ENCODE measurements around the gene AIDA. TPM values are rescaled to one million over a fixed set of nuclear protein-coding genes. Genes with fewer than 3 reads are reported as not detected.
A peak's percentile ranks its signal among the peaks of the same experiment; 100 is the strongest.
"Not testable (repeated sequence)": the region's sequence is repeated elsewhere in the genome, so short reads cannot be mapped to it uniquely, and the experiment has no call there.

AIDA gene
- total RNA-seq, 1 donor from 2014 or later: 33.8 TPM

DNA sequence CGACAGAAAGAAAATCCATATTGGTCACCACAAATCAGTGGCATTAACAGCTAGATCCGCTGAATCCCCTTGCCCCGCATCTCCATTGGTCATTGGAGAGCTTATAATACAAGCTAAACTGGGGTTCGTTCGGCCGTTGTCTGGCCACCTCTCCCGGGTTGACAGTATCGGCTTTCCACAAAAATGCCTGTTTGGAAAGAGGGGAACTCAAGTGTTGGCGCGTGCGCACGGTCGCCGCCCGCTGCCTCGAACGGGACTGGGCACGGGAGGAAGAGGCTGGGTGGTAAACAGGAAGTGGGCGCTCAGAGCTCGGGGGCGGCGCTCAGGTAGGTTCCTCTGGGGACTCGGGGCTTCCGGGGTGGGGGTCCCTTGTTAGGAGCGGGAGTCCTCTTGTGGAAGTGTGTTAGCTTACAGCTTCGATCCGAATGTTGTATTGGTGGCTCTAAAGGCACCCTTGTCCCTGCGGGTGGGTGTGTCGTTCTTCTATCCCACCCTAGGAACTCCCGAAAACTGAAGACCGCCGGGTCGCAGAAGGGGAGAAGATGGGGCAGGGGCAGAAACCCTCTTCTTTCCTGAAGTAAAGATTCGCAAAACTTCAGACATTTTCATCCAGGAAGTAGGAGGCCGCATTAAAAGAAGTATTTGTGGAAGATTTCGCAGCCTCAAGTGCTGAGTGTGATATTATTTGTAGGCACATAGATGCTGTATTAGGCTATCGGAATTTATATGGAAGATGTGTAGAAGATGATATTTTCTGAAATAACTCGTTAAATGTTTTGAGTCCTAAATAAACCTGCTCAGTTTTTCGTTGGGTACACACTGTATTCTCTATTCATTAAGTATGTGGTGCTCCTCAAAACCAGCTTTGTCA, 1.0 kb upstream of the AIDA start:
- peak; percentile 93 to 97 for DNase-seq (ENCODE audit: low read depth in 2 of 2)

DNA sequence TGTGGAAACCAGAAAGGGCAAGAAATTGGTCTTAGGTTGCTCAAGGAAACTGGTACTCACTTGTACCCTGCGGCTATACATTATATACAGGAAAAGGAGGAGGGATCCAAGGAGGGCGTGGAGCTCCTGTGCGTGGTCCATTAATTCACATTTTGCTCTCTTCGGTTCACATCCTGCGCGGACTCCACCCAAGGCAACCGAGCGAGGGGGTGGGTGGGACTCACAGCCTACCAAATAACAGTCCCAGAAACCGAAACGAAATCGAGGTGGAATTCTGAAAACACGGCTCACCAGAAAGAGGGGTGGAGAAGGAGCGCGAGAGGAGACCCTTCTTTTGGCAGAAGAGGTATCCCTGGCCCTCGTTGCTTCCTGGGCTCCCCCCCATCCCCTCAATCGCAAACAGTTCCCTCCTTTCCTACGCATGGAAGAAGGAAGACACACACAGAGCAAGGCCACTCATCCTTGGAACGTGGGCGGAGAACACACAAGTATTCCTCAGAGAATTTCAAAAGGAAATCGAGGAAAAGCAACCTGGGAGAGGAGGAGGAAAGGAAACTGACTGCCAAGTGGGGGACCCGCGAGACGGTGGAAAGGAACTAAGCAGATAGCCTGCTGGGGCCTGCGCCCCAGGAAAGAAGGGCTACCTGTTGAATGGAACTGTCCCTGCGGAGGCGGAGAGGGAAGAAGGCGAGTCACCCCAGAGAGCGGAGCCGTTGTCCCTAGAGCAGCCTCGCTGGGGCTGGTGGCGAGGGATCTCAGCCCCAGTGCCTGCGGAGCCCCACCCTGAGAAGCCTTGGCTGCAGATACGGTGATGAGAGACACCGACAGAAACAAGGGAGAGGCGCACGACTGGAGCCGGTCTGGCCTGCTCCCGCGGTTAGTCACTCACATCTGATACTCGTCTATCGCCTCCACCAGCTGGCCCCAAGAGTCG, 705 bp downstream of the AIDA start:
- peak; percentile 16 to 68 for DNase-seq (ENCODE audit: low read depth in 2 of 2)

DNA sequence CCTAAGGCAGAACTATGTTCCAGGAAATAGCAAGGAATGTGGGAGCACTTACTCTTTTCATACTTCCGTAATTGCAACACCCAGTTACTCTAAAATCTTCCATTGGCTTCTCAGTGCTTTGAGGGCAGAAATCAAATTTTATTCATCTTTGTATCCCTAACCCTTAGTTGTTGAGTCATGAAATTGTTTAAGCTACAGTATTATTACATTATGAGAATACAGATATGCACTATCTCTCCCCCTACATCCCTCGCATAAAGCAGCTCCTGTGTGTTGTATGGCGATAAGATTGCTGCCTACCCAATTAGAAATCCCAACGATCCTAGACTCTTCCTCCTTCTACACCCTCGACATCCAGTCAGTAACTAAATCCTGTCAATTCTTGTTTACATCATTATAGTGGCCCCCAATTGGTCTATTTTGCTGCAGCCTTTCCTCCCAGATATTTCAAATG, 2.6 kb downstream of the AIDA start:
- DNase-seq (ENCODE audit: low read depth in 2 of 2): no peak

DNA sequence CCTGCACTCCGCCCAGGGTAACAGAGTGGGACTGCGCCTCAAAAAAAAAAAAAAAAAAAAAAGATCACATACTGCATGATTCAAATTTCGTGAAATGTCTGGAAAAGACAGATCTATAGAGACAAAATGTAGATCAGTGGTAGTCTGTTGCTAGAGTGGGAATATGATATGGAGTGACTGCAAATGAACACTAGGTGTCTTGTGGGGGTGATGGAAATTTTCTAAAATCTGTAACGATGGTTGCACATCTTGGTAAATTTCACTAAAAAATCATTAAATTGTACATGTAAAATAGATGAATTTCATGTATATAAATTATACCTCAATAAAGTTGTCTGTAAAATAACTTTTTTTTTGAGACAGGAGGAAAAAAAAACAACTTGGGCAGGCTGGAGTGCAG, 5.5 kb downstream of the AIDA start:
- DNase-seq (ENCODE audit: low read depth in 2 of 2): no peak

DNA sequence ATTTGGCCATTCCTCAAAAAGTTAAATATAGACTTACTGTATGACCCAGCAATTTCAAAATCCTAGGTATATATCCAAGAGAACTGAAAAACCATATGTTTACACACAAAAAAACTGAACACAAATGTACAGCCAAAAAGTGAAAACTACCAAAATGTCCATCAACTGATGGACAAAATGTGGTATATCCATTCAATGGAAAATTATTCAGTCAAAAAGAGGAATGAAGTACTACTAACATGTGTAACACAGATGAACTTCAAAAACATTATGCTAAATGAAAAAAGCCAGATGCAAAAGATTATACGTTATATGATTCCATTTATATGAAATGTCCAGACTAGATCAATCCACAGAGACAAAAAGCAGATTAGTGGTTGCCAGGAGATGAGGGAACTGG, 8.0 kb downstream of the AIDA start:
- DNase-seq (ENCODE audit: low read depth in 2 of 2): no peak

DNA sequence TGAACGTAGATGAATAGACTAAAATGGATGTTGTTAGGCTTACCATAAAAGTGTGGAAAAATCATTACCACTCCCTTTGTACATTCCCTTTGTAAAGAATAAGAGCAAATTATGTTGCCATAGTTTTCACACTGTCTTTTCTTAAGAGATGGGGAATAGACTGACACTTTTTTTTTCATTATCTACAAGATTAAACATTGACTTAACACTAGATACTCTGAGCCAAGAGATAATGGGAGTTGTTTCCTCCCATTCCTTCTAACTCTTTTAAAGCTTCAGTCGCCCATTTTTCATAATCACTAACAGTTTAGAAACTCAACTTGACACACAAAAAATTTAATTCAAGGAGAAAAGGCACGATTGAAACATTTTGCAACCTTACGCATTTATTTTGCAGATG, 10.1 kb downstream of the AIDA start:
- DNase-seq (ENCODE audit: low read depth in 2 of 2): no peak

DNA sequence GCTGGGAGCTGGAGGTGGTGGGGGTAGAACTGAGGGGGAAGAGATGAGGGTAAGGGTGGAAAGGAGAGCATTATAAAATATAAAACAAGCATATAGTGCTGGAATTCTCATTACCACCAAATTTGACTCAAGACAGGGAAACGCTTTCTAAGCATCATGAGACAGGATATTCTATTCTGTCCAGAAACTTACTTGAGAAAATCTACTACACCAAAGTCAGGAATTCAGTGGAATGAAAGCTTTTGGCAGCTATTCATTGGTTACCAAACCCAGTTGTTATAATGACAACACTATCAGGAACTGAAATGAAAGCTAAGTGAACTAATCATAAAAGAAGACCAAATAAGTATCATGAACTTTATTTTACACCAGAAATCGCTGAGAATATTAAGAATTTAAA, 14.5 kb downstream of the AIDA start:
- no peak for DNase-seq (ENCODE audit: low read depth in 2 of 2)

DNA sequence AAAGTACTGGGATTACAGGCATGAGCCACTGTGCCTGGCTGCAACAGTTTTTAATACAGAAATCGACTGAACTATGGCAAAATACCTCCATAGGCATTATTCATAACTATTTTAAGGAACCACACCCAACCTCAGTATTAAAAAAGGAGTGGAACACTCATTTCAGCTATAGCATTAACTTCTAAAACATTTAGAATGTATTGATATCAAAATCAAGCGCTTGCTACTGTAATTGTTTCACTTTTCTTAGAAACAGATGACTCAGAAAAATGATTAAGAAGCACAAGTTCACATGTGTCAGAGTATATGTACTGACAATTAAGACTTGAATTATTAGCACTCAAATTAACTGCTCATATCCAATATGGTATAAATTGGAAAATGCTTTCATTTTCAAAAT, 15.1 kb downstream of the AIDA start:
- DNase-seq (ENCODE audit: low read depth in 2 of 2): no peak

DNA sequence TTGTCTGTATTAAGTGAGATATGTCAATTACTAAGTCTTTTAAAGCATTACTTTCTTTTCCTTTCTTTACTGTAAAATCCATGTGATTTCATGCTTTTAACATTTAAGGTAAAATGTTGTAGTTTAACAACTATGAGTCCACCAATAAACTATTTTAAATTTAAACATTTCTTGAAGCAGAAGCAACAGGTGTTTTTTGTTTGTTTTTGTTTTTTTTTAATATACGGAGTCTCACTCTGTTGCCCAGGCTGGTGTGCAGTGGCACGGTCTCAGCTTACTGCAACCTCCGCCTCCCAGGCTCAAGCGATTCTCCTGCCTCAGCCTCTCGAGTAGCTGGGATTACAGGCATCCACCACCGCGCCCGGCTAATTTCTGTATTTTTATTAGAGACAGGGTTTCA, 15.6 kb downstream of the AIDA start:
- DNase-seq (ENCODE audit: low read depth in 2 of 2): no peak

DNA sequence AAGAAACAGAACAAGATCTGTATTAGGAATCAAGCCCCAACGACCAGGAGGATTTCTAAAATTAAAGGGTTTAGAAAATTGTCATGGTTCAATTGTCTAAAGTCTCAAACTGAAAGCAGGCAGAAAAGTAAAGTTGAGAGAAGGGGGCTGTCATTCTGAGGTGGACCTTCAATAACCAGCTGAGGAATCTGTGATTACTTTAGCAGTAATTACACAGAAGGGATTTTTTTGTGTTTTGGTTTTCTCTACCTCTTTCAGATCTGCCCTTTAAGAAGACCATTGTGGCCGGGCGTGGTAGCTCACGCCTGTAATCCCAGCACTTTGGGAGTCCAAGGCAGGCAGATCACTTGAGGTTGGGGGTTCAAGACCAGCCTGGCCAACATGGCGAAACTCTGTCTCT, 17.4 kb downstream of the AIDA start:
- no peak for DNase-seq (ENCODE audit: low read depth in 2 of 2)

DNA sequence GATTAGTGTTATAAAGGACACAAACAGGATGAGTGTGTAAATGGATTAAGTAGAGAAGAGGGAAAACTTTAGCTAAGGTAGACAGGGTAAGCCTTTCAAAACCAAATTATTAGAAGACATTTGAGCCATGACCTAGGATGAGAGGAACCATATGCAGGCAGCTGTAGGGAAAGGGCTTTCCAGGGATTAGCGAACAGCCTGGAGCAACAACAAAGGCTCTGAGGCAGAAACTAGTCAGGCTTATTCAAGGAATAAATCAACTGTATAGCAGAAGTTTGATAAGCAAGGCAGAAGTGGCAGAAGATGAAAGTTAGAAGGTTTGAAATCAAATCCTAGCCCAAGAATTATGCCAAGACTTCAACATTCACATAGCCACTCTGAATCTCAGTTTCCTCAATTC, 21.3 kb downstream of the AIDA start:
- DNase-seq (ENCODE audit: low read depth in 2 of 2): no peak

DNA sequence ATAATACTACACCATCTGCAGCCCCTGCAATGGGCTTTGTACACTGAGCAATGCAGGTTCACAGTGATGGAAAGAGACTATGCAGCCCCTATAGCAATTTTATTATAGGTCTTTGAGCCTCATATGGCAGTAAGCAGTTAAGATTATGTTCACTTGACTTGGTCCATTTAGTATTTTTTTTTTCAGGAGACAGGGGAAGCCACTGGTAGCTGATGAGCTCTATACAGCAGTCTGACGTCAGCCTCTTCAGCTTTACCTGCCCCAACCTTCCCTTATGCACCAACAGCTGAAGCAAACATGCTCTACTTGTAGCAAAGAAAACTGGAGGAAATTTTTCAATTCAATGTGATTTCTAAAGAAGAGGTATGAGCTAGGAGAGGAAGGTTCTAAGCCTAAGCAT, 32.2 kb downstream of the AIDA start:
- DNase-seq (ENCODE audit: low read depth in 2 of 2): no peak

DNA sequence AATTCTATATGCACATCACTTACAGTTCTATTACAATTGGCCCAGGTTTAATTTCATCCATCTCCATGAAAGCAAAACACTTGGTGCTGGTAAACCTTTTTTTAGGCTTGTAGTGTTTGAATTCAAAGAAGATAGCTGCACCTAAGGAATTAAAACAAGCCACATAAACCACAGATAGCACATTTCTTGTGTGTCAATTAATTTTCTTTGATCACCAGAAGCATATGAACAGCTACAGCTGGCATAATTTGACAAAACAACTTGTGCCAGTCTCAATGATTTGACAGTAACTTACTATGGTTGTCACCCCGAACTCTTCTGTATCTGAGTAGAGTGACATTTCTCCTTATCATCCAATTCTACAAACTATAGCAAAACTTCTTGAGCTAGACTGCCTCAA, 42.2 kb downstream of the AIDA start:
- DNase-seq (ENCODE audit: low read depth in 2 of 2): no peak

DNA sequence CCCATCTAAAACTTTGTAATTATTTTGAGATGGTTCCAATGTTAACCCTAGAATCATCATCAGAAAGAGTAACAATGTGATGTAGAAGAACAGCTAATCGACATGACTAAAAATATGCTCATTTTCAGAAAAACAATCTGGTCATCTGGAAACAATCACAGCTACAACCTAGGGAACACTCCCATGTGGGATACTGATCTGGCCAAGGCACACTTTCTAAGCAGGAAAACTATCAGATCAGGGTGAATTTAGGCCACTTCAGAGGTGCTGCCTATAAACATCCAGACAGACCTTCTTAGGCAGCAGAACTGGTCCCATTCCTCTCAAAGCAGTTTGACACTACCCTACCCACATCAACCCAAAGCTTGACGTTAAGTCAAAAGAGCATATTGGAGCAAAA, 43.2 kb downstream of the AIDA start:
- not testable (repeated sequence) for DNase-seq (ENCODE audit: low read depth in 2 of 2)

DNA sequence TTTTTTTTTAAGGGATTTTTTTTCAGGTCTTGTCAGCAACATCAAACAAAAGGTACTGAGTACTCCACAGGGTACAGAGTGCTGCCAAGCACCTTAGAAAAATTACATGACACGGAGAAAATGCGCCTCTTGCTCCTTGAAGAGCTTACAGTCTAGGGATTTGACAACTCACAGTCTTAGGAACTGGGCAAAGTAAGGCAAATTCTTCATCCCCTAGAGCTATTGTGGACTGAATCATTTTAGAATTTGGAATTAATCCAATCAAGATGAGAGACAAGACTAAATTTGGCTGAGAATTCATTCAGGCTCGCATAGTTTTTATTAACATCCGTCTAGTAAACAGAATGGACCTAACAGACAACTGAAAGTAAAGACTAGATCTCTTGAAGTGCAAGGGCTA, 44.1 kb downstream of the AIDA start:
- not testable (repeated sequence) for DNase-seq (ENCODE audit: low read depth in 2 of 2)

DNA sequence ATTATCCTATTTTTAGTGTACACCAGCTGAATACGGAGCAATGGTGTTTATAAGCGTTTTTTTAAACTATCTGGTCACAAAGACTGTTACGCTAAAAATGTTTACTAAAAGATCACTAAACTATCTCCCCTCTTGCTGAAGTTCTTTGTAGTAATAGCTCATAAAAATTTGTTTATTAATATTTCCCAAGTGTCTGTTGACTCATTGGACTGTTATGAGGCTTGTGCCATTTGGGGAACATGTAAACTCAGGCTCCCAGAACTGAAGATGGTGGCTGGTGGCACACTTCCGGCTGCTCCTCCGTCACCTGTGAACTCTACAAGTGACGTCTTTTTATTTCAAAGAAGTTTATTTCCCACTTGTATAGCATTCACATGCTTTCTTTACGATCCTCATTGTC, 46.3 kb downstream of the AIDA start:
- no peak for DNase-seq (ENCODE audit: low read depth in 2 of 2)

DNA sequence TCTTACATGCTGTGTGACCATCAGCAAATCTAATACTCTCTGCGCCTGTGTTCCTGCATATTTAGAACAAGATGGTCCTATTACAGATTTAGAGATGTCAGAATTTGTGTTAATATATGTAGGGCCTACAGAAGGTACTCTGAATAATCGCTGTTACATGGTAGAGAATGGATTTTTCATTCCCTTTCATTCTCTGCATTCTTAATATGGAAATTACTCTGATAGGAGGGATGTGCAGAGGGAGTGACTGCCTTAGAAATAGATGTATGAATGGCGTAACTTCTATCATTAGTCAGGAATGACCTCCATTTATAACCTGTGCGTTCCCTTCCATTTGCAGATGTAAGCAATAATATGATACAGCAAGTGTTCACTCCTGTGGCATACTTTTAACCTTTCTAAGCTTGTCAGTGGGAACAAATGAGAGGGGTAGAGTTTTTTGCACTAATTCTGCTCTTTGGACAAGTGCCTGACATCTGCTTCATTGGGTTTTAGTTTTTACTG, 48.8 kb downstream of the AIDA start:
- DNase-seq (ENCODE audit: low read depth in 2 of 2): no peak

DNA sequence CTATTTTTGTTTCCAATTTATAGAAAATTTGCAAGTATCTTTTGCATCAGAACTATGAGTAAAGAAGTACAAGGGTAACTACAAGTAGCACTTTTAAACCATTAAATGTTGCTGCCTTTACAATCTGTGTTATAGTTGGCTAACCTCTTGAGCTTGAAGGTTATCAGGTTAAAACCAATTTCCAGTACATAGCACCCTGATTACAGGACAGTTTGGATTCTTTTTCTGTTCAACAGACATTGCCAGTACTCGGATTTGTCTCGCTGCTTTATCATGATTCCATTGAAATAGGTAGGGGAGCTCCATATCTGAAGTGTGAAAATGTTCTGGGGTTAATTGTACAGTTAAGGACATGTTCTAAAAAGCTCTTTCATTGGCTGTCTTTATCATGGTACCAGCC, 54.4 kb downstream of the AIDA start:
- peak; percentile 5 to 33 for DNase-seq (ENCODE audit: low read depth in 2 of 2)

DNA sequence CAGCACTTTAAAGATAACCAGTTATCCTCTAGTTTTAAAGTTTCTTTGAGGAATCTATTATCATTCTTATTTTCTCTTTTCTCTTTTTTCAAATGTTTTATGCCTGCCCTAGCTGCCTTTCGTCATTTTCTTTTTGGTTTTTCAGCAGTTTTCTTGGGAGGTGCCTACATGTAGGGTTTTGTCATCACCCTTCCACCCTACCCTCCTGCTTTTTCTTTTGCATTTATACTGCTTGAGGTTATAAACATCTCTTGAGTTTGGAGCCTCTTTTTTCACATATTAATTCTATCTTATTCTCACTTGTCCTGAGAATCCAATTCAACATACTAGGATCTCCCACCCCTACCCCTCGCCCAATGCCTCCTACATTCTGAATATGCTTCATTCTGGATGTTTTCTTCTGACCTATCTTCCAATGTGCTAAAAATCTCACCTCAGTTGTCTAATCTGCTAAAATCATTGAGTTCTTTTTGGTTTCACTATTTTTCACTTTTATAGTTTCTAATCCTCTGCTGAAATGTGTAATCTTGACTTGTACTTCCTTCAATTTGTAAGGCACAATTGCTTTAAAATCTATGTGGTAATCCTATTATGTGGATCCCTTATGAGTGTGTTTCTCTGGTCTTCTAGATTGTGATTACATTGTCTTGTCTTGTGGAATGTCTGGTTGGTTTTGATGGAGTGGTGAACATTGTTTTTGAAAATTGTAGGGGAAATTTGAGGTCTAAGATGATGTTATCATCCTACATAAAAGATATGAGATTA, 55.7 kb downstream of the AIDA start:
- no peak for DNase-seq (ENCODE audit: low read depth in 2 of 2)

DNA sequence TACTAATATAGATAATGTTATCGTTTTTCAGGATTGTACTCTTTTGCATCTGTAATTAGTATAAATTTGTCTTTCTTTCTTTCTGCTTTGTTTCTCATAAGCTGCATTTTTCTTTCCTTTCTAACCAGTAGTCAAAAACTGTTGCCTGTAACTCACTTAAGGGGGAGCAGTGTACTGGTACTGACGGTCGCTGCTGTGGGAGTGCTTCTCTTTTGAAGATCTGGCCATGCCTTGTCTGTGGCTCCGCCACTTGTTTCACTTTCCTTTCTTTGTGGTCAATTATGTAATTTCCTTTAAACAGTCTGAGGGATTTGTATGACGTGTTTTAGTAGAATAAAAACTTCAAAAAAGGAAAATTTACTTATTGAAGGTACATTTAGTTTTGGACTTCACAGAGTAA, 57.4 kb downstream of the AIDA start:
- DNase-seq (ENCODE audit: low read depth in 2 of 2): peak in 1 of 2 donors; percentile 4

DNA sequence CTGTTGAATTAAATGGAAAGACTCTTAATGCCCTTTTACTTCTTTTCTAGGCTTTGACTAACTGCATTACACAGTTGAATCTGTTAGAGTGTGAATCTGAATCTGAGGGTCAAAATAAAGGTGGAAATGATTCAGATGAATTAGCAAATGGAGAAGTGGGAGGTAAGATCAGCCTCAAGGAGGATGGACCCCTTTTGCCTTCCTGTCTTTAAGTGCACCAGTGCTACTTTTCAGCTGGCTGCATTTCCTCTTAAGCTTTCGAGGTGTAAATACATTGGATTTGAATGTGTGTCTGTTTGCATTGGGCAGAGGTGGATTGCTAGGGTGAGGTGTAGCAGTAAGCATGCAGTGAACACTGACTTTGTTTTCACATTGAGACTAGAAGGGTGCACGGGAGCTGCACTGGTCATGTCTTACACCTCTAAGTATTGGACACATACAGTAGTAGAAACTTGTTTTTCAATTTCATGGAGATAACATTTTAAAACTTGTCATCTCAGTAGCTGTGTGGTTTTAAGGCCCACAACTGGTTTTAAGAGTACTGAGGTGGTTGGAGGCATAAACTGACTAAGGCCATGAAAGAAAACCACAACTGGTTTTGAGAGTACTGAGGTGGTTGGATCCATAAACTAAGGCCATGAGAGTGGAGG, 59.0 kb downstream of the AIDA start:
- no peak for DNase-seq (ENCODE audit: low read depth in 2 of 2)
